Sigmoid colon (tissue), 4 donors: ENCODE data around the gene DEFB126.

ENCODE experiments used
- CTCF ChIP-seq, 4 experiments: fragments of 450-650 bp in 3 of 4; fragments of 200-600 bp in 1 of 4; IDR thresholded peaks; one replicate each; pipeline ENCODE4 v1.5.1; 2016 to 2019; ENCODE audit warnings: antibody characterized with exemption in 4 of 4, mild to moderate bottlenecking in 3 of 4, moderate library complexity in 2 of 4
- EP300 ChIP-seq, 4 donors: sonication (generic); formaldehyde crosslinking; IDR thresholded peaks; one replicate each; pipeline ENCODE4 v1.6.1; 2017; ENCODE audit warnings: antibody characterized with exemption in 4 of 4
- POLR2A ChIP-seq, 2 donors: fragments of 450-650 bp; IDR thresholded peaks; one replicate each; pipeline ENCODE4 v1.6.1; 2016; ENCODE audit warnings: antibody characterized with exemption in 2 of 2, mild to moderate bottlenecking in 2 of 2, moderate library complexity in 2 of 2
- POLR2AphosphoS5 ChIP-seq, 4 donors: sonication (generic); formaldehyde crosslinking; IDR thresholded peaks; one replicate each; pipeline ENCODE4 v1.6.1; 2017; ENCODE audit warnings: antibody characterized with exemption in 4 of 4

GRCh38 chr20:152131-152530, 9.7 kb downstream of the DEFB126 start:
- TF ChIP-seq CTCF (IDR thresholded peaks at IDR 0.05) (no peak), POLR2A (IDR thresholded peaks at IDR 0.05) (no peak), POLR2AphosphoS5 (IDR thresholded peaks at IDR 0.05) (no peak), EP300 (IDR thresholded peaks at IDR 0.05) (no peak)
